Esophagus mucosa (tissue), 1 donor: Measurements from ENCODE around the gene OR52N1. TPM values are rescaled to one million over a fixed set of nuclear protein-coding genes. Genes with fewer than 3 reads are reported as not detected.

Experiments used
- total RNA-seq: library from RNA; stranded (reverse); gene quantifications from one replicate; pipeline ENCODE4 v1.2.4, GENCODE V29; 2023
- donor health status: DM: yes; HTN: yes; CAD: no.

The OR52N1 gene
- total RNA-seq, 1 donor from 2014 or later, result not detected

Other genes with a start within 250 kb of the OR52N1 start
- not detected for gene OR52H1, start 242.7 kb downstream of the OR52N1 start, total RNA-seq
- not detected for gene OR52B6, start 210.4 kb downstream of the OR52N1 start, total RNA-seq
- 7.7 TPM for gene TRIM6, start 194.6 kb downstream of the OR52N1 start, total RNA-seq
- gene TRIM34, start 166.3 kb downstream of the OR52N1 start, total RNA-seq, result 4.0 TPM
- 8.8 TPM for gene TRIM5, start 106.2 kb downstream of the OR52N1 start, total RNA-seq
- 21.7 TPM for gene TRIM22, start 101.5 kb downstream of the OR52N1 start, total RNA-seq
- not detected for gene OR56B1, start 54.8 kb downstream of the OR52N1 start, total RNA-seq
- not detected for gene OR52N4, start 37.0 kb downstream of the OR52N1 start, total RNA-seq
- gene OR52N5, start 7.9 kb downstream of the OR52N1 start, total RNA-seq, result not detected
- not detected for gene OR52N2, start 17.7 kb upstream of the OR52N1 start, total RNA-seq
- not detected for gene OR52E6, start 50.6 kb upstream of the OR52N1 start, total RNA-seq
- not detected for gene OR52E8, start 66.4 kb upstream of the OR52N1 start, total RNA-seq
- gene OR52E4, start 89.4 kb upstream of the OR52N1 start, total RNA-seq, result not detected
- not detected for gene OR52E5, start 101.9 kb upstream of the OR52N1 start, total RNA-seq
- not detected for gene OR56A3, start 151.0 kb upstream of the OR52N1 start, total RNA-seq
- not detected for gene OR56A5, start 177.2 kb upstream of the OR52N1 start, total RNA-seq
- gene OR52L1, start 195.7 kb upstream of the OR52N1 start, total RNA-seq, result not detected
- not detected for gene OR56A4, start 215.7 kb upstream of the OR52N1 start, total RNA-seq
- not detected for gene OR56A1, start 239.5 kb upstream of the OR52N1 start, total RNA-seq